ENCODE results near the gene GNPTG. TPM values are rescaled to one million over a fixed set of nuclear protein-coding genes. Genes with fewer than 3 reads are reported as not detected.
A peak's percentile ranks its signal among the peaks of the same experiment; 100 is the strongest.

Gene GNPTG
- total and polyA plus RNA-seq, 2 of the 13 experiments (the other 11 are each of a cell fraction or from before 2014, with no cell fraction given) = 22.7 to 71.1 TPM

DNA sequence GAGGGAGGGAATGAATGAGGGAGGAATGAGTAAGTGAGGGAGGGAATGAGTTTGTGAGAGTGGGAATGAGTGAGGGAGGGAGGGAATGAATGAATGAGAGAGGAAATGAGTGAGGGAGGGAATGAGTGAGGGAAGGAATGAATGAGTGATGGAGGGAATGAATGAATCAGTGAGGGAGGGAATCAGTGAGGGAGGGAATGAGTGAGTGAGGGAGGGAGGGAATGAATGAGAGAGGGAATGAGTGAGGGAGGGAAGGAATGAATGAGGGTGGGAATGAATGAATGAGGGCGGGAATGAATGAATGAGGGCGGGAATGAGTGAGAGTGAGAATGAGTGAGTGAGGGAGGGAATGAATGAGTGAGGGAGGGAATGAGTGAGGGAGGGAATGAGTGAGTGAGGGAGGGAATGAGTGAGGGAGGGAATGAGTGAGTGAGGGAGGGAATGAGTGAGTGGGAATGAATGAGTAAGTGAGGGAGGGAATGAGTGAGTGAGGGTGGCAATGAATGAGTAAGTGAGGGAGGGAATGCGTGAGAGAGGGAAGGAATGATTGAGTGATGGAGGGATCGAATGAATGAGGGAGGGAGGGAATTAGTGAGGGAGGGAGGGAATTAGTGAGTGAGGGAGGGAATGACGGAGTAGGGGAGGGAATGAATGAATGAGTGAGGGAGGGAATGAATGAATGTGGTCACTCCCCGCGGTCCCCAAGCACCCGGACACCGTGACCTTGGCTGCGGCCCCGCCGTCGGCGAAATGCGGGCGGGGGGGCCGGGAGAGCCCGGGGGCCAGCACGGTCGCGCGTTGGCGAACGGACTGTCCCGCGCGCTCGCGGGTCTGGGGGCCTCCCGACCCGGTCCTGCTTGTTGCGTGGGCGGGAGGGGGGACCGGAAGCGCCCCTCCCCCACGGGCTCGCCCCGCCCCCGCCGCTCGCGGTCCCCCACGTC lies 43.4 kb upstream of the GNPTG start (continued):
- TF ChIP-seq, protein P1, sequence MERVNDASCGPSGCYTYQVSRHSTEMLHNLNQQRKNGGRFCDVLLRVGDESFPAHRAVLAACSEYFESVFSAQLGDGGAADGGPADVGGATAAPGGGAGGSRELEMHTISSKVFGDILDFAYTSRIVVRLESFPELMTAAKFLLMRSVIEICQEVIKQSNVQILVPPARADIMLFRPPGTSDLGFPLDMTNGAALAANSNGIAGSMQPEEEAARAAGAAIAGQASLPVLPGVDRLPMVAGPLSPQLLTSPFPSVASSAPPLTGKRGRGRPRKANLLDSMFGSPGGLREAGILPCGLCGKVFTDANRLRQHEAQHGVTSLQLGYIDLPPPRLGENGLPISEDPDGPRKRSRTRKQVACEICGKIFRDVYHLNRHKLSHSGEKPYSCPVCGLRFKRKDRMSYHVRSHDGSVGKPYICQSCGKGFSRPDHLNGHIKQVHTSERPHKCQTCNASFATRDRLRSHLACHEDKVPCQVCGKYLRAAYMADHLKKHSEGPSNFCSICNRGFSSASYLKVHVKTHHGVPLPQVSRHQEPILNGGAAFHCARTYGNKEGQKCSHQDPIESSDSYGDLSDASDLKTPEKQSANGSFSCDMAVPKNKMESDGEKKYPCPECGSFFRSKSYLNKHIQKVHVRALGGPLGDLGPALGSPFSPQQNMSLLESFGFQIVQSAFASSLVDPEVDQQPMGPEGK (CRISPR knock-in tag; IDR thresholded peaks at IDR 0.05) = peak; percentile 91
- no peak for TF ChIP-seq ZNF549 (CRISPR knock-in tag; IDR thresholded peaks at IDR 0.05)
- TF ChIP-seq GABPB1 (CRISPR knock-in tag; IDR thresholded peaks at IDR 0.05) = peak; percentile 59; the same call in 1 of the 2 replicates
- TF ChIP-seq ZNF276 (CRISPR knock-in tag; IDR thresholded peaks at IDR 0.05; ENCODE audit: low read depth) = no peak
- TF ChIP-seq MNT (IDR thresholded peaks at IDR 0.05) = no peak
- TF ChIP-seq ZNF777 (CRISPR knock-in tag; IDR thresholded peaks at IDR 0.05) = peak; percentile 83
- peak; percentile 55 for TF ChIP-seq CCAR2 (optimal IDR thresholded peaks at IDR 0.05; ENCODE audit: low read depth, low read length)
- TF ChIP-seq ZNF816 (CRISPR knock-in tag; IDR thresholded peaks at IDR 0.05; ENCODE audit: borderline replicate concordance) = 0 out of 2 replicates have a peak, but pooled peaks have one; percentile 11
- TF ChIP-seq TAF15 (IDR thresholded peaks at IDR 0.05; ENCODE audit: low read depth, low read length, poor library complexity, severe bottlenecking) = peak; percentile 22
- TF ChIP-seq HNRNPK (IDR thresholded peaks at IDR 0.05; ENCODE audit: low read depth, low read length, poor library complexity, severe bottlenecking) = peak; percentile 97
- TF ChIP-seq ZNF512 (CRISPR knock-in tag; IDR thresholded peaks at IDR 0.05) = peak; percentile 59; the same call in 1 of the 2 replicates
- TF ChIP-seq ZNF121 (CRISPR knock-in tag; IDR thresholded peaks at IDR 0.05) = no peak
- TF ChIP-seq, protein P2, sequence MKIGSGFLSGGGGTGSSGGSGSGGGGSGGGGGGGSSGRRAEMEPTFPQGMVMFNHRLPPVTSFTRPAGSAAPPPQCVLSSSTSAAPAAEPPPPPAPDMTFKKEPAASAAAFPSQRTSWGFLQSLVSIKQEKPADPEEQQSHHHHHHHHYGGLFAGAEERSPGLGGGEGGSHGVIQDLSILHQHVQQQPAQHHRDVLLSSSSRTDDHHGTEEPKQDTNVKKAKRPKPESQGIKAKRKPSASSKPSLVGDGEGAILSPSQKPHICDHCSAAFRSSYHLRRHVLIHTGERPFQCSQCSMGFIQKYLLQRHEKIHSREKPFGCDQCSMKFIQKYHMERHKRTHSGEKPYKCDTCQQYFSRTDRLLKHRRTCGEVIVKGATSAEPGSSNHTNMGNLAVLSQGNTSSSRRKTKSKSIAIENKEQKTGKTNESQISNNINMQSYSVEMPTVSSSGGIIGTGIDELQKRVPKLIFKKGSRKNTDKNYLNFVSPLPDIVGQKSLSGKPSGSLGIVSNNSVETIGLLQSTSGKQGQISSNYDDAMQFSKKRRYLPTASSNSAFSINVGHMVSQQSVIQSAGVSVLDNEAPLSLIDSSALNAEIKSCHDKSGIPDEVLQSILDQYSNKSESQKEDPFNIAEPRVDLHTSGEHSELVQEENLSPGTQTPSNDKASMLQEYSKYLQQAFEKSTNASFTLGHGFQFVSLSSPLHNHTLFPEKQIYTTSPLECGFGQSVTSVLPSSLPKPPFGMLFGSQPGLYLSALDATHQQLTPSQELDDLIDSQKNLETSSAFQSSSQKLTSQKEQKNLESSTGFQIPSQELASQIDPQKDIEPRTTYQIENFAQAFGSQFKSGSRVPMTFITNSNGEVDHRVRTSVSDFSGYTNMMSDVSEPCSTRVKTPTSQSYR (CRISPR knock-in tag; IDR thresholded peaks at IDR 0.05; ENCODE audit: borderline replicate concordance) = peak; percentile 84
- TF ChIP-seq, protein P3, sequence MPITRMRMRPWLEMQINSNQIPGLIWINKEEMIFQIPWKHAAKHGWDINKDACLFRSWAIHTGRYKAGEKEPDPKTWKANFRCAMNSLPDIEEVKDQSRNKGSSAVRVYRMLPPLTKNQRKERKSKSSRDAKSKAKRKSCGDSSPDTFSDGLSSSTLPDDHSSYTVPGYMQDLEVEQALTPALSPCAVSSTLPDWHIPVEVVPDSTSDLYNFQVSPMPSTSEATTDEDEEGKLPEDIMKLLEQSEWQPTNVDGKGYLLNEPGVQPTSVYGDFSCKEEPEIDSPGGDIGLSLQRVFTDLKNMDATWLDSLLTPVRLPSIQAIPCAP (CRISPR knock-in tag; IDR thresholded peaks at IDR 0.05; ENCODE audit: low read depth) = no peak
- TF ChIP-seq PCBP2 (optimal IDR thresholded peaks at IDR 0.05; ENCODE audit: low read depth, low read length, poor library complexity, severe bottlenecking) = peak; percentile 90
- no peak for TF ChIP-seq ZNF282 (IDR thresholded peaks at IDR 0.05; ENCODE audit: partially characterized antibody)
